ENCODE results near the gene TTC39B. TPM values are rescaled to one million over a fixed set of nuclear protein-coding genes. Genes with fewer than 3 reads are reported as not detected.

TTC39B gene
- total RNA-seq, 1 experiment from 2014 or later, result 7.4 TPM

GRCh38 chr9:15256426-15256825 is 50.6 kb downstream of the TTC39B start:
- H3K27ac ChIP-seq (ENCODE audit: low read depth, low read length), result no peak overlapping the region
- H3K27me3 ChIP-seq (ENCODE audit: insufficient read depth, low read length), result no peaks in the 10 kb centered on the region
- H3K36me3 ChIP-seq (ENCODE audit: control insufficient read depth in 1 of 2, insufficient read depth in 2 of 2, low read length in 2 of 2), result no peaks in the 10 kb centered on the region
- POLR2A ChIA-PET, result no interaction called here
- CTCF ChIA-PET, result no interaction called here
- intact Hi-C loops (cut with micrococcal nuclease), result no loop called here
- RAD21 ChIA-PET (ENCODE audit: low non-redundant PET in 1 of 2, low total read pairs in 2 of 2, uncharacterized antibody in 2 of 2, unreplicated experiment in 2 of 2), result no interaction called here
- ATAC-seq, result no peak
- no peak for TF ChIP-seq RAD21 (IDR thresholded peaks at IDR 0.05; ENCODE audit: low read depth)
- no peak for TF ChIP-seq ZNF274 (IDR thresholded peaks at IDR 0.05; ENCODE audit: low read depth, low read length)
- no peak for TF ChIP-seq REST (IDR thresholded peaks at IDR 0.05; ENCODE audit: low read depth)
- no peak for TF ChIP-seq SIN3A (IDR thresholded peaks at IDR 0.05; ENCODE audit: low read depth)
- no peak for TF ChIP-seq ATF3 (IDR thresholded peaks at IDR 0.05)
- no peak for TF ChIP-seq JUND (IDR thresholded peaks at IDR 0.05)
- TF ChIP-seq TCF7L2 (IDR thresholded peaks at IDR 0.05; ENCODE audit: borderline replicate concordance, extremely low read depth, insufficient read depth, insufficient read length), result no peak
- TF ChIP-seq POLR2A (IDR thresholded peaks at IDR 0.05; ENCODE audit: borderline replicate concordance, extremely low read depth, insufficient read depth, insufficient read length), result no peak
- TF ChIP-seq ZBTB33 (IDR thresholded peaks at IDR 0.05; ENCODE audit: extremely low read depth, insufficient replicate concordance, low read length), result no peak
- no peak for TF ChIP-seq CEBPB (IDR thresholded peaks at IDR 0.05; ENCODE audit: low read depth)
- no peak for TF ChIP-seq SRF (IDR thresholded peaks at IDR 0.05; ENCODE audit: low read depth)
- no peak for TF ChIP-seq EZH2 (IDR thresholded peaks at IDR 0.05)
- TF ChIP-seq MAX (IDR thresholded peaks at IDR 0.05), result no peak
- no peak for TF ChIP-seq FOSL1 (IDR thresholded peaks at IDR 0.05; ENCODE audit: low read depth)
- no peak for TF ChIP-seq EZH2phosphoT487 (IDR thresholded peaks at IDR 0.05; ENCODE audit: borderline replicate concordance)
- TF ChIP-seq YY1 (IDR thresholded peaks at IDR 0.05; ENCODE audit: extremely low read depth, insufficient replicate concordance, low read depth, low read length), result no peak
- TF ChIP-seq CBX3 (IDR thresholded peaks at IDR 0.05; ENCODE audit: low read depth), result no peak
- TF ChIP-seq SP1 (IDR thresholded peaks at IDR 0.05; ENCODE audit: low read depth), result no peak
- no peak for TF ChIP-seq ZFX (IDR thresholded peaks at IDR 0.05)
- no peak for TF ChIP-seq POLR2AphosphoS5 (IDR thresholded peaks at IDR 0.05; ENCODE audit: low read depth, low read length)
- H3K4me3 ChIP-seq (replicated peaks in 1 of 2; ENCODE audit: low read depth in 1 of 2, low read length in 2 of 2), result no peak overlapping the region
- H4K20me1 ChIP-seq (ENCODE audit: insufficient read depth), result no peaks in the 10 kb centered on the region
- no peak overlapping the region for H3K9ac ChIP-seq (ENCODE audit: low read length)
- DNase-seq (ENCODE audit: low read depth, low spot score), result no peak
- no peaks in the 10 kb centered on the region for H3K4me1 ChIP-seq (ENCODE audit: control insufficient read depth in 1 of 2, insufficient read depth in 2 of 2, low read length in 2 of 2)
- H3K9me2 ChIP-seq (ENCODE audit: insufficient read depth), result no peaks in the 10 kb centered on the region
- H3K4me2 ChIP-seq (ENCODE audit: low read length), result no peak overlapping the region
- H3K79me2 ChIP-seq (ENCODE audit: insufficient read depth, low read length), result no peaks in the 10 kb centered on the region
- no TSS peak for BruUV-seq (replicated peaks)
- H3K9me3 ChIP-seq (ENCODE audit: control insufficient read depth in 1 of 2, insufficient read depth in 1 of 2, low read depth in 1 of 2, low read length in 2 of 2), result no peaks in the 10 kb centered on the region
- H2AFZ ChIP-seq (ENCODE audit: low read depth, low read length, poor library complexity, severe bottlenecking), result no peak overlapping the region
